Neural cell (in vitro differentiated cells): ENCODE data around the gene SKAP1. TPM values are rescaled to one million over a fixed set of nuclear protein-coding genes. Genes with fewer than 3 reads are reported as not detected.

Experiments
- H2AFZ ChIP-seq: fragments of 200-600, 300-800 bp; sonication (generic), shearing (Covaris generic); 2 replicates; pipeline ENCODE4 v1.6.0; 2014; ENCODE audit warnings: low read depth, mild to moderate bottlenecking, antibody characterized with exemption, low read length, moderate library complexity
- H3F3A ChIP-seq: fragments of 200-600 bp; shearing (Covaris generic); 2 replicates; pipeline ENCODE4 v1.6.1; 2016; ENCODE audit warnings: mild to moderate bottlenecking, moderate library complexity, mixed read lengths, antibody characterized with exemption, low read length; ENCODE audit not compliant: insufficient read depth, poor library complexity, severe bottlenecking
- H3K27ac ChIP-seq: fragments of 200-600, 300-800 bp; sonication (generic), shearing (Covaris generic); 2 replicates; pipeline ENCODE4 v1.5.1; 2014; ENCODE audit warnings: mild to moderate bottlenecking, low read length, moderate library complexity
- H3K27me3 ChIP-seq: fragments of 300-800, 200-600 bp; sonication (generic), shearing (Covaris generic); 2 replicates; pipeline ENCODE4 v1.6.0; 2014; ENCODE audit warnings: mild to moderate bottlenecking, low read depth, low read length, moderate library complexity; ENCODE audit not compliant: insufficient read depth
- H3K36me3 ChIP-seq: fragments of 300-800, 200-600 bp; sonication (generic), shearing (Covaris generic); 2 replicates; pipeline ENCODE4 v1.5.1; 2014; ENCODE audit warnings: mild to moderate bottlenecking, antibody characterized with exemption, low read length, moderate library complexity; ENCODE audit not compliant: insufficient read depth
- H3K4me2 ChIP-seq: fragments of 300-800, 200-600 bp; sonication (generic), shearing (Covaris generic); 2 replicates; pipeline ENCODE4 v1.6.0; 2014; ENCODE audit warnings: mild to moderate bottlenecking, low read length
- H3K4me3 ChIP-seq: fragments of 300-800, 200-600 bp; sonication (generic), shearing (Covaris generic); 2 replicates; pipeline ENCODE4 v1.5.1; 2014; ENCODE audit warnings: mild to moderate bottlenecking, low read length, moderate library complexity
- H3K79me2 ChIP-seq: fragments of 200-600 bp; shearing (Covaris generic); replicated peaks from 2 replicates; pipeline ENCODE4 v1.6.0; 2014; ENCODE audit warnings: mild to moderate bottlenecking, low read length, moderate library complexity; ENCODE audit not compliant: insufficient read depth
- H3K9ac ChIP-seq: fragments of 300-800, 200-600 bp; sonication (generic), shearing (Covaris generic); 2 replicates; pipeline ENCODE4 v1.6.1; 2016; ENCODE audit warnings: mild to moderate bottlenecking, low read length, mixed read lengths
- H3K9me2 ChIP-seq: fragments of 200-600 bp; shearing (Covaris generic); 2 replicates; pipeline ENCODE4 v1.6.1; 2016; ENCODE audit warnings: mild to moderate bottlenecking, low read length, mixed read lengths; ENCODE audit not compliant: insufficient read depth
- H3K9me3 ChIP-seq: fragments of 200-600, 300-800 bp; sonication (generic), shearing (Covaris generic); 2 replicates; pipeline ENCODE4 v1.6.1; 2016; ENCODE audit warnings: mild to moderate bottlenecking, mixed run types, low read length, moderate library complexity, mixed read lengths
- H4K20me1 ChIP-seq: fragments of 200-600 bp; shearing (Covaris generic); 2 replicates; pipeline ENCODE4 v1.6.1; 2016; ENCODE audit warnings: mild to moderate bottlenecking, mixed run types; ENCODE audit not compliant: insufficient read depth
- EP300 ChIP-seq: fragments of 450-650 bp; conservative IDR thresholded peaks from 2 replicates; pipeline ENCODE4 v1.6.1; 2014; ENCODE audit warnings: antibody characterized with exemption, mild to moderate bottlenecking, moderate library complexity; ENCODE audit not compliant: poor library complexity, severe bottlenecking
- EZH2 ChIP-seq: fragments of 200-600, 300-800 bp; shearing (Covaris generic), sonication (generic); IDR thresholded peaks from 2 replicates; pipeline ENCODE4 v1.6.1; 2014; ENCODE audit warnings: antibody characterized with exemption, low read length, borderline replicate concordance, mild to moderate bottlenecking; ENCODE audit not compliant: insufficient read depth, poor library complexity, severe bottlenecking
- MXI1 ChIP-seq: fragments of 450-650 bp; conservative IDR thresholded peaks from 2 replicates; pipeline ENCODE4 v1.6.1; 2014; ENCODE audit warnings: antibody characterized with exemption, mild to moderate bottlenecking; ENCODE audit not compliant: poor library complexity, severe bottlenecking
- POLR2AphosphoS5 ChIP-seq: IDR thresholded peaks from 2 replicates; pipeline ENCODE4 v1.6.1; 2012
- RAD21 ChIP-seq: fragments of 450-650 bp; conservative IDR thresholded peaks from 2 replicates; pipeline ENCODE4 v1.6.1; 2014; ENCODE audit warnings: antibody characterized with exemption, mild to moderate bottlenecking, moderate library complexity
- SMC3 ChIP-seq: fragments of 450-650 bp; conservative IDR thresholded peaks from 2 replicates; pipeline ENCODE4 v1.6.1; 2014; ENCODE audit warnings: antibody characterized with exemption, mild to moderate bottlenecking, moderate library complexity; ENCODE audit not compliant: poor library complexity
- TAF1 ChIP-seq: IDR thresholded peaks from 2 replicates; pipeline ENCODE4 v1.6.1; 2012; ENCODE audit warnings: low read depth
- polyA plus RNA-seq: library from polyadenylated mRNA; depleted of rRNA; stranded (reverse); fragments of >200 nt; gene quantifications from 2 replicates; pipeline ENCODE4 v1.2.3, GENCODE V29; 2014
- TF ChIP-seq, protein P1 (sequence below): IDR thresholded peaks from 2 replicates; pipeline ENCODE4 v1.6.1; 2012; ENCODE audit warnings: borderline replicate concordance
- TF ChIP-seq, protein P2 (sequence below): fragments of 450-650 bp; IDR thresholded peaks from 2 replicates; pipeline ENCODE4 v1.5.1; 2014; ENCODE audit warnings: antibody characterized with exemption, mild to moderate bottlenecking, moderate library complexity; ENCODE audit not compliant: poor library complexity, severe bottlenecking

Gene SKAP1
- polyA plus RNA-seq, 1 donor from 2014 or later, result 0.63 TPM

DNA sequence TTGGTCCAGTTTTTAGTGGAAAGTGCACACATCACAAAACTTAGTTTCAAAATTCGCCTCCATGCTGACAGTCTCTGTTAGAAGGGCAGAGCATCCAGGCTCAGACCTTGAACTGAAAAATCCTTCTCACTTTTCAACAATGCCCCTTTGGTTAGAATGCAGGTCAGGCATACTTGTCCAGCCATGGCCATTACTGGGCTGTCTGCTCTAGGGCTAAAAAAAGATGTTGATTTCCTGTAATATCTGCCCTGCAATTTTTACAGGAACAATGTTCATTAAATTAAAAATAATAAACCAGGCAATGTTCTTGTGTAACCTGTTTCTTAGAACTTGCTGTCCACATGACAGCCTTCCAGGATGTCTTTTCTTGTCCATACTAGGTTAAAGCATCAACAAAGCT lies 200.1 kb downstream of the SKAP1 start:
- no peaks in the 10 kb centered on the region for H3K9me3 ChIP-seq
- no peaks in the 10 kb centered on the region for H3K9me2 ChIP-seq
- no peaks in the 10 kb centered on the region for H3F3A ChIP-seq
- H3K27ac ChIP-seq, result no peak overlapping the region
- no peak overlapping the region for H2AFZ ChIP-seq
- no peaks in the 10 kb centered on the region for H3K36me3 ChIP-seq
- H3K79me2 ChIP-seq, result no peaks in the 10 kb centered on the region
- H3K4me3 ChIP-seq, result no peak overlapping the region
- H3K9ac ChIP-seq, result no peak overlapping the region
- no peak for TF ChIP-seq TAF1
- TF ChIP-seq MXI1, result no peak
- TF ChIP-seq POLR2AphosphoS5, result no peak
- TF ChIP-seq, protein P1, sequence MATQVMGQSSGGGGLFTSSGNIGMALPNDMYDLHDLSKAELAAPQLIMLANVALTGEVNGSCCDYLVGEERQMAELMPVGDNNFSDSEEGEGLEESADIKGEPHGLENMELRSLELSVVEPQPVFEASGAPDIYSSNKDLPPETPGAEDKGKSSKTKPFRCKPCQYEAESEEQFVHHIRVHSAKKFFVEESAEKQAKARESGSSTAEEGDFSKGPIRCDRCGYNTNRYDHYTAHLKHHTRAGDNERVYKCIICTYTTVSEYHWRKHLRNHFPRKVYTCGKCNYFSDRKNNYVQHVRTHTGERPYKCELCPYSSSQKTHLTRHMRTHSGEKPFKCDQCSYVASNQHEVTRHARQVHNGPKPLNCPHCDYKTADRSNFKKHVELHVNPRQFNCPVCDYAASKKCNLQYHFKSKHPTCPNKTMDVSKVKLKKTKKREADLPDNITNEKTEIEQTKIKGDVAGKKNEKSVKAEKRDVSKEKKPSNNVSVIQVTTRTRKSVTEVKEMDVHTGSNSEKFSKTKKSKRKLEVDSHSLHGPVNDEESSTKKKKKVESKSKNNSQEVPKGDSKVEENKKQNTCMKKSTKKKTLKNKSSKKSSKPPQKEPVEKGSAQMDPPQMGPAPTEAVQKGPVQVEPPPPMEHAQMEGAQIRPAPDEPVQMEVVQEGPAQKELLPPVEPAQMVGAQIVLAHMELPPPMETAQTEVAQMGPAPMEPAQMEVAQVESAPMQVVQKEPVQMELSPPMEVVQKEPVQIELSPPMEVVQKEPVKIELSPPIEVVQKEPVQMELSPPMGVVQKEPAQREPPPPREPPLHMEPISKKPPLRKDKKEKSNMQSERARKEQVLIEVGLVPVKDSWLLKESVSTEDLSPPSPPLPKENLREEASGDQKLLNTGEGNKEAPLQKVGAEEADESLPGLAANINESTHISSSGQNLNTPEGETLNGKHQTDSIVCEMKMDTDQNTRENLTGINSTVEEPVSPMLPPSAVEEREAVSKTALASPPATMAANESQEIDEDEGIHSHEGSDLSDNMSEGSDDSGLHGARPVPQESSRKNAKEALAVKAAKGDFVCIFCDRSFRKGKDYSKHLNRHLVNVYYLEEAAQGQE, result no peak
- TF ChIP-seq EP300, result no peak
- no peak for TF ChIP-seq SMC3
- TF ChIP-seq, protein P2, sequence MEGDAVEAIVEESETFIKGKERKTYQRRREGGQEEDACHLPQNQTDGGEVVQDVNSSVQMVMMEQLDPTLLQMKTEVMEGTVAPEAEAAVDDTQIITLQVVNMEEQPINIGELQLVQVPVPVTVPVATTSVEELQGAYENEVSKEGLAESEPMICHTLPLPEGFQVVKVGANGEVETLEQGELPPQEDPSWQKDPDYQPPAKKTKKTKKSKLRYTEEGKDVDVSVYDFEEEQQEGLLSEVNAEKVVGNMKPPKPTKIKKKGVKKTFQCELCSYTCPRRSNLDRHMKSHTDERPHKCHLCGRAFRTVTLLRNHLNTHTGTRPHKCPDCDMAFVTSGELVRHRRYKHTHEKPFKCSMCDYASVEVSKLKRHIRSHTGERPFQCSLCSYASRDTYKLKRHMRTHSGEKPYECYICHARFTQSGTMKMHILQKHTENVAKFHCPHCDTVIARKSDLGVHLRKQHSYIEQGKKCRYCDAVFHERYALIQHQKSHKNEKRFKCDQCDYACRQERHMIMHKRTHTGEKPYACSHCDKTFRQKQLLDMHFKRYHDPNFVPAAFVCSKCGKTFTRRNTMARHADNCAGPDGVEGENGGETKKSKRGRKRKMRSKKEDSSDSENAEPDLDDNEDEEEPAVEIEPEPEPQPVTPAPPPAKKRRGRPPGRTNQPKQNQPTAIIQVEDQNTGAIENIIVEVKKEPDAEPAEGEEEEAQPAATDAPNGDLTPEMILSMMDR, result no peak
- TF ChIP-seq RAD21, result no peak
- TF ChIP-seq EZH2, result no peak
- no peaks in the 10 kb centered on the region for H3K27me3 ChIP-seq
- H4K20me1 ChIP-seq, result no peaks in the 10 kb centered on the region
- H3K4me2 ChIP-seq, result no peak overlapping the region

DNA sequence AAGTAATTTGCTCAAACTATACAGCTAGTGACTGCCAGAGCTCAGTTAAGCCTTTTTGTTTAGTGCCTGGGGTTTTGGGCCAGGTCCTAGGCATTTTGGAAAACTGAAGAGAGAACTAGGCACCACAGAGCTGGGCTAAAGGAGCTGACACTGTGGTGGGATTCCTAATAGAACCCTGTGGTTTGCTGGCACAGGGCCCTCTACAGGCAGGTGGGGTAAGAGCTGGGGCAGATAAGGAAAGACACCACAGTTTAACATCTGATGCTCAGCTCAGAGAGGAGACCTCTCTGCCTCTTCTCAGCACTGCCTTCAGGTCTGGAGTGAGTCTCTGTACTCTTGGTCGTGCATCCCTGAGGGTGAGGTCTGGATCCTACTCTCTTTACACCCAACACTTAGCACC lies 201.3 kb downstream of the SKAP1 start:
- no peaks in the 10 kb centered on the region for H3F3A ChIP-seq
- H2AFZ ChIP-seq, result no peak overlapping the region
- no peak overlapping the region for H3K9ac ChIP-seq
- no peaks in the 10 kb centered on the region for H3K27me3 ChIP-seq
- no peak overlapping the region for H3K27ac ChIP-seq
- no peaks in the 10 kb centered on the region for H3K79me2 ChIP-seq
- H3K9me3 ChIP-seq, result no peaks in the 10 kb centered on the region
- TF ChIP-seq TAF1, result no peak
- no peak for TF ChIP-seq EZH2
- TF ChIP-seq POLR2AphosphoS5, result no peak
- TF ChIP-seq, protein P1, result no peak
- TF ChIP-seq RAD21, result no peak
- no peak for TF ChIP-seq SMC3
- TF ChIP-seq, protein P2, result no peak
- no peaks in the 10 kb centered on the region for H3K9me2 ChIP-seq
- H3K4me3 ChIP-seq, result no peak overlapping the region
- no peaks in the 10 kb centered on the region for H4K20me1 ChIP-seq
- no peaks in the 10 kb centered on the region for H3K36me3 ChIP-seq
- no peak overlapping the region for H3K4me2 ChIP-seq
